NCI-H187 (cell line): ENCODE measurements around the gene CD59.
A peak's percentile ranks its signal among the peaks of the same experiment; 100 is the strongest.
"Not testable (repeated sequence)": the region's sequence is repeated elsewhere in the genome, so short reads cannot be mapped to it uniquely, and the experiment has no call there.

Experiments used
- DNase-seq, 2 experiments: peaks; one replicate each; lab custom pipeline; 2025; lab: John Stamatoyannopoulos, UW

Gene CD59

DNA sequence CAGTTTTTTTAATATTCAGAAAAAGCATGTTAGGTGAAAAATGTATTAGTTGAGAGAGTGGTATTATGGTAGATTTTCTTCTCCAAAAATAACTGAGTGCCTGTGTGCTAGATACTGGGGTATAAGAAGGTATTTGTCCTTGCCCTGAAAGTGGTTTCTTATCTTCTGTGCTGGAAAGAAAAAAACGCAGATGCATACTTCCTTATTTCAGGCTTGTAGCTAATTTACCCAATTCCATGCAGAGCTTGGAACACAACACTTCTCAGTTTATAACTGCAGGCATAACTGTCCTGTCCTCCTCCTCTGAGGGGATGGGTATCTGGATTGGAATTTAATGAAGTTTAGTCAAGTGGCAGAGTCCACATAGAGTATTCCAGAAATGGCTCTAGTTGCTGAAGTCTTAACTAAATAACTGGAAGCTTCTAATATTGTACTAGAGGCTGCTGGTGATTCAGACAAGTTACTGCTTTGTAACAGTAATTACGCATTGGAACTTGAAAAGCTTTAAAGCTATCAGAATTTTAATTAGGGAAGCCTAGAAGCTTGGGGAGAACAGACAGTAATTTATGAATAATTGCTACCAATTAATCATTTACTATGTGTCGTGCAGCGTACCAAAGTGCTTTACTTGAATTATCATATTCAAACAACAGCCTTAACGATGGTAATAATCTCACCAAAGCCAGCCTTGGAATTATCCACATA lies 22.9 kb downstream of the CD59 start:
- no peak for DNase-seq

DNA sequence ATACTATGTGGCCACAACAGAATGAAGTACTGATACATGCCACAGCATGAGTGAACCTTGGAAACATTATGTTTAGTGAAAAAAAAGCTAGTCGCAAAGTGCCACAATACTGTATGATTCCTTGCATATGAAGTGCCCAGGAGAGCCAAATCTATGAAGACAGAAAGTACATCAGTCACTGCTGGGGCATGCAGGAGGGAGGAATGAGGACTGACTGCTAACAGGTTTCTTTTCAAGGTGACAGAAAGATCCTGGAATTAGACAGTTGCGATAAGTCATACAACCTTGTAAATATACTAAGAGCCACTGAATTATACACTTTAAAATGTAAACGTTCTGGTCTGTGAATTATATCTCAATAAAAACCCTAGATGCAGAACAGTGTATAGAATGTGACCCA lies 23.8 kb downstream of the CD59 start:
- no peak for DNase-seq

DNA sequence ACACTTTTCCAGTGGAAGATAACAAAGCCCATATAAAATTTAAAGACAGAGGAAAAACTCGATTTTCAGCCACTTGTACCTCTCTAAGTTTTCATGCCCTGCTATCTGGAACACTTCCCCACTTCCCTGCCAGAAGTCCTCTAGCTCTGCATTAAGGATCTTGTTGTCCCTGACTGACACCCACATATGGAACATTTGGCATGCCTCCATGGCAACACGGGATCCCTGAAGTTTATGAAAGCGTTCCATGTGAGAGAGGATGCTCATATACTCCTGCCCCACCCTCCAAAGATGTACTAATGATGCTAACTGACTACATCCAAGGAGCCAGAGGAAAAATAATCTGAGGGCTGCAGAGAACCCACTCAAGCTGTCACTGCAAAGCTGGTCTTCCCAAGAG lies 26.8 kb downstream of the CD59 start:
- no peak for DNase-seq

DNA sequence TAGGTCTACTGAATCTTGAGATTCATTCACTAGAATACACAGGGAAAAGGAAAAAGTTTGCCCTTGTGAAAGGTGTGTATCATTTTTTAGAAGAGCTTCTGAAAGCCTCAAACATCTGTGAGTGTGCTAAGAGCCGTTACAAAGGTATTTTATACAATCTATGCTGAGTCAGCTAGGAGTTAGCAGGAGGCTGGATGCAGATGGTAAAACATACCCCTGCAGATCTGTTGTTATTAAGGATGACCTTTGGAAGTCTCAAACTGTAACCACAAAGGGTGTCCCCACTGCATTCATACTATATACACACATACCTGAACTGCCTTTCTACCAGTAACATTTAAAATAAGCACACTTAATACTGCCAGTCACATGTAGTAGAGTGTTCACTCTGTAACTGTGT lies 27.2 kb downstream of the CD59 start:
- no peak for DNase-seq

DNA sequence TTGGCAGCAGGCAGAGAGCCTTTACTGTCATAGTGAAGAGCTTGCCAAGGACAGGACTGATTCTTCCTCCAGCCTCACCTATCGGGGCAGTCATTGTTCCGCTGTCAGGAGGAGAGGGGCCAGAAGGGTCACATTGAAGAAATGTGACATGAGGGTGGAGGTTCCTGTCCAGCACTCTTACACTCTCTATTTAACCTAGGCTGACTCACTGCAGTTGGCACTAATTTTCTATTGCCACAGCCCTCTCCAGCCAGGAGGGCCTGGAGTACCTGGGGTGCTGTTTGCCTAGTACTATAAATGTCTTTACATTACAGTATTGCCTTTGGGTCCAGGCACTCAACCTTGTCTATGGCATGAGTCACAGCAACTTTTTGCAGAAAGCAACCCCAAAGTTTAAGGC lies 28.4 kb downstream of the CD59 start:
- not testable (repeated sequence) for DNase-seq

DNA sequence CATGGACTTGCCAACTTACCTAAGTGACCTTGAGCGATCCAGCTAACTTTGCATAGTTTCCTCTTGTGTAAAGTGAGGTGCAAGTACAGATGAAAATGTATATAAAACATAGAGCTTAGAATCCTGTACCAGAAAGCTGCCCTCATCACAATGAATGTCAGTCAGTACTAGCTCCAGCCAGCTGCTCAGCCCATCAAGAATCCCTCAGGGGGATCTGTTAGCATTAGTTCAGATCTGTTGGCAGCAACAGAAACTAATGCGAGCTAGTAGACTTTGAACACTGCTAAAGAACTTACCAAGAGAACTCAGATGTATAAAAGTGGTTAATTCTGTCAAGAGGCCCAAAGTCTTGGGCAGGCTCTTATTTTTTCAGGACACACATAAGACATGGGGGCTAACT lies 29.3 kb downstream of the CD59 start:
- no peak for DNase-seq

GRCh38 chr11:33706546-33706945 lies 29.7 kb downstream of the CD59 start:
- no peak for DNase-seq

DNA sequence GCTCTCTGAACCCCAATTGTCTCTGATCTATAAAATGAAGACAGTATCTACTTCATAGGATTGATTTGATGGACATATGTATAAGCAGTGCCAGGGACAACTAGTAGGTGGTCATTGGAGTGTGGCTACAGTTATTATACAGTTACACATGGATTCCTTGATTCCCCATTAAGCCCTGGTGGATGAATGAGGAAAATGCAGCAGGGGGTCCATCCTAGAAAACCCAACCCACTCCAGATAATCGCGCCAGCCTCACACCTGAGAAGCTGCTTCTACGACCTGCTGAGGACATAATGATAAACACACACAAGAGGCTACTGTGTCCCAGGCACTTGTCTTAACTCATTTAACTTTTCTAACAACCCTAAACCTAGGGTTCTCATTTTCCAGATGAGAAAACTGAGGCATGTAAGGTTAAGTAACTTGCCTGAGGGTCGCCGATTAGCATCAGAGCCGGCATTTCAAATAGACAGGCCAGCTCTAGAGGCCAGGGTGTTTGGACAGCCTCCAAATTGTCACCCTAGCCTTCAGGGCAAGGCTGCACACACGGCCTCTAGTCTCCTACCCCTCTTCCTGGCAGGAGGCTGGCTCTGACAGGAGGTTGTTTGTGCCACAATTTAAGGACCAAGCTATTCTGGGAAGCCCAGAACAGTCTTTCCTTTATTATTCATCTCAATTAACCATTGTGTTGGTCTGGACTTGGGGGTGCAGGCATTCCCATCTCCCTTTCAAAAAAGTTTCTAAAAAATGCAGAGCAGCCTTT lies 31.8 kb downstream of the CD59 start:
- no peak for DNase-seq

DNA sequence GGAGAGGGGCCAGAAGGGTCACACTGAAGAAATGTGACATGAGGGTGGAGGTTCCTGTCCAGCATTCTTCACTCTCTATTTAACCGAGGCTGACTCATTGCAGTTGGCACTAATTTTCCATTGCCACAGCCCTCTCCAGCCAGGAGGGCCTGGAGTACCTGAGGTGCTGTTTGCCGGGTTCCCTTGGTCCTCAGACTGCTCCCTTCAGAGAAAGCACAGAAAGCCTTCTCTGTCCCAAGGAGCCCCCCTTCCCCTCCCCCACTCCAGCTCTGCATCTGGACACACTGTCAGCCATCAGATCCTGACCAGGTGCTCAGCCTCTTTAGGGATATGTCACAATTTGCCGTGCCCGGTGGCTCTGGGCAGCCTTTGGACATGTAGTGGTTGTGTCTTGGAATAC lies 32.4 kb downstream of the CD59 start:
- DNase-seq = no peak

GRCh38 chr11:33703234-33703633 lies 33.0 kb downstream of the CD59 start:
- DNase-seq = no peak

GRCh38 chr11:33701302-33702230 lies 34.7 kb downstream of the CD59 start:
- DNase-seq = no peak

- peak; percentile 89 to 94 for DNase-seq
Observed at GRCh38 chr11:33700502-33701271, 35.5 kb downstream of the CD59 start, which contains the start of gene C11orf91. Gene C11orf91 (minus strand): TSS chr11:33700826. CDS start chr11:33700740, 86 bp downstream.

DNA sequence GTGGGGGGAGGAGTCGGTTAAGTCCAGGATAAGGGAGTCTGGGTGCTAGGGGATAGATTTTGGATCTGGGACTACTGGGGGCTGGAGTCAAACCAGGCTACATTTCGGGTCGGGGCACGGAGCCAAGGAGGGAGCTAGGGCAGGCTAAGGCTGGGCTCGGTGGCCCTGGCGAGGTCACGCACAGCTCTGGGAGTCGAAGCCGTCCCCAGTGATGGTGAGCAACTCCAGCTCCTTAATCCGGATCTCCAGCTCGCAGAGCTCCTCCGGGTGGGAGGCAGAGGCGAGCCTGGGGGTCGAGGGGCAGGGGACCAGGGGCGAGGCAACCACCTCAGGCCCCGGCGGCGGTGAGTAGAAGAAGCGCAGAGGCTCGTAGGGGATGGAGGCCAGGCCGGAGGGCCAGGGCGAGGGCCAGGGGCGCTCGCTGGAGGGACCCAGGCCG lies 36.1 kb downstream of the CD59 start:
- DNase-seq = no peak

- no peak for DNase-seq
Observed at GRCh38 chr11:33699515-33700062, 36.6 kb downstream of the CD59 start.

DNA sequence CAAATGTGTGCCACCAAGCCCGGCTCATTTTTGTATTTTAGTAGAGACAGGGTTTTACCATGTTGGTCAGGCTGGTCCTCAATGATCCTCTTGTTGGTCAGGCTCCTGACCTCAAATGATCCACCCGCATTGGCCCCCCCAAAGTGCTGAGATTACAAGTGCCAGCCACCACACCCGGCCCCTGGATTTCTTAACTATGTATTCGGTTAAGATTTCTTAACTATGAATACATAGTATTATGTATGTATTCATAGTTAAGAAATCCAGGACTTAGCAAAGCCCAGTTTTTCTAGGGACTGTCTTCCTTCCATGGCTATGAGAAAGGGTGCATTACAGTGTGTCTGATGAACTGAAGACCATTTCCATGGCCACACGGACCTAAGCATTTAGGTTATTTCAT lies 37.3 kb downstream of the CD59 start:
- DNase-seq = no peak

- no peak for DNase-seq
Observed at GRCh38 chr11:33697997-33698396, 38.2 kb downstream of the CD59 start.

GRCh38 chr11:33696931-33697638 lies 39.1 kb downstream of the CD59 start:
- no peak for DNase-seq

GRCh38 chr11:33696411-33696810 lies 39.8 kb downstream of the CD59 start:
- DNase-seq = no peak

DNA sequence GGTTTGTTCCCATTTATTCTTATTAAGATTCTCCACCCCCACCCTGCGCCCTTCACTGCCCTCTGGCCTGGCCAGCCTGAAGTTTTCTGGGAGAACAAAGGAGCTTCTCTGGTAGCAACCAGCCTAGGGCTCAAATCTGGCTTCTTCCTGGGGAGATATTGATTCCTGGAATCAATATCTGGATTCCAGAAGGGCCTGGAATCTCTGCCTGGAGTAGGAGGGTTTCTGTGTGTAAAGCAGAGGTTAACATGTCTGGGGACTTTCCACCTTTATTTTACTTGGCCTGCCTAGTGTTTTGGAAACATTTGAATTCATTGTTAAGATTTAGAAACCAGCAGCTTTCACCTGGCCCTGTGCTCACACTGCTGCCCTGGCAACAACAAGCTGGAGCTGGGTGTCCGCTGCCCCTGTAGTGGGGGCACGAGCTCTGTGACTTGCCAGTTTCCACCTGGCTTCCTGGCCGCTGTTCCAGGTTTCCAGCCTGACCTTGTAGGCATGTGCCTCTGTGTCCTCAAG lies 41.1 kb downstream of the CD59 start:
- no peak for DNase-seq

- DNase-seq = no peak
Observed at GRCh38 chr11:33694346-33695050, 41.7 kb downstream of the CD59 start.
